HG02571 (cell line): ENCODE data around the gene CACNA2D4.

Experiments
- ATAC-seq: cut with Tn5 transposase; IDR thresholded peaks from one replicate; pipeline ENCODE4 v1.9.1; 2021; ENCODE audit warnings: mild to moderate bottlenecking, moderate library complexity; ENCODE audit not compliant: unreplicated experiment

The CACNA2D4 gene

DNA sequence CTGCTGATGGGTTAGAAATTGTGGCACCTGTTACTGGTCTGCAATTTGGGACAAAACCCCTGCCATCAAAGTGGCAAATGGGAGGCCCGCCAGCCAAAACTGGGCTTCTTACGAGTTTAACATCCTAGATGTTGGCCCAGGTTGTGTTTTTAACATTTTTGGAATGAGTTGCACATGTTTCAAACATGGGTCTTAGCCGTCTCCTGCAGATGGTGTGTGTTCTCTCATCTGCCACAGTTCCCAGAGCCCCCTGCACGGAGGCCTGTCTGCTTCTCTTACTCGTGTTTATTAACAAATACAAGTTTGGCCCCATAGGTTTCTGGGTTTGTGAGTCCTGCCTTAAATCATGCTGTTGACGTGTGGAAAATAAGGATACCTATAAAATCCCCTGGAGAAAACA, 46.5 kb downstream of the CACNA2D4 start:
- no peak for ATAC-seq

DNA sequence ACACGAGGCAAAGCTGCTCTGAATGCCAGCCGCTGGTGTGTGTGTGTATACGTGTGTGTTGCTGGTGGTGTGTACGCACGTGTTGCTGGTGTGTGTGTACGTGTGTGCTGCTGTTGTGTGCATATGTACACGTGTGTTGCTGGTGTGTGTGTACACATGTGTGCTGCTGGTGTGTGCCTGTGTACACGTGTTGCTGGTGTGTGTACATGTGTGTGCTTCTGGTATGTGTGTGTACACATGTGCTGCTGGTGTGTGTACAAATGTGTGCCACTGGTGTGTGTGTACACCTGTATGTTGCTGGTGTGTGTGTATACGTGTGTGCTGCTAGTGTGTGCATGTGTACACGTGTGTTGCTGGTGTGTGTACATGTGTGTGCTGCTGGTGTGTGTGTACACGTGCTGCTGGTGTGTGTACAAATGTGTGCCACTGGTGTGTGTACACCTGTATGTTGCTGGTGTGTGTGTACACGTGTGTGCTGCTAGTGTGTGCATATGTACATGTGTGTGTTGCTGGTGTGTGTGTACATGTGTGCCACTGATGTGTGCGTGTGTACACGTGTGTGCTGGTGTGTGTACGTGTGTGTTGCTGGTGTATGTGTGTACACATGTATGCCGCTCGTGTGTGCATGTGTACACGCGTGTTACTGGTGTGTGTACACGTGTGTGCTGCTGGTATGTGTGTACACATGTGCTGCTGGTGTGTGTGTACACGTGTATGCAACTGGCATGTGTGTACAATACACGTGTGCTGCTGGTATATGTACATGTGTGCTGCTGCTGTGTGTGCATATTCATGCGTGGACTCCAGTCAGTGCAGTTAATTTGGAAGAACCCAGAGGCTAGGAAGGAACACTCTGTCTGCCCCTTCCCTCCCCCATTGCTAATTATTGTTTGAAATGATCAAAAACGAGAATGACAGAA, 47.2 kb downstream of the CACNA2D4 start:
- no peak for ATAC-seq

DNA sequence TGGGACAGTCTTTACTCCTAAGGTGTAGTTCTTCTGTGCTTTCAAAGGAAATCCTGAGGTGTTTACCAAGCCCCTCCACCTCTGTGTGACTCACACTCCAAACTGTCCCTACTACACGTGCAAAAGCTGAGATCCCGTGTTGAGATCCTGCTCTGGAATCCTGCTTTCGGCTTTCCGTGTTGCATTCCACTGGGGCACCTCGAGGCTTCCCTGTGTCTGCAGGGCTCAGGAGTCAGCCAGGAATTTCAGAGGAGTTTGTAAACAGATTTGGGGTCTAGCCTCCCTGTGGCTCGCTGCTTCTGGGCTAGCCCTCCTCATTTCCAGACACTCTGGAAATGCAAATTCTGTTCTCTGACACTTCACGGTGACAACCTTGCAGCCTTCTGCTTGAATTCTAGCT, 48.4 kb downstream of the CACNA2D4 start:
- no peak for ATAC-seq

DNA sequence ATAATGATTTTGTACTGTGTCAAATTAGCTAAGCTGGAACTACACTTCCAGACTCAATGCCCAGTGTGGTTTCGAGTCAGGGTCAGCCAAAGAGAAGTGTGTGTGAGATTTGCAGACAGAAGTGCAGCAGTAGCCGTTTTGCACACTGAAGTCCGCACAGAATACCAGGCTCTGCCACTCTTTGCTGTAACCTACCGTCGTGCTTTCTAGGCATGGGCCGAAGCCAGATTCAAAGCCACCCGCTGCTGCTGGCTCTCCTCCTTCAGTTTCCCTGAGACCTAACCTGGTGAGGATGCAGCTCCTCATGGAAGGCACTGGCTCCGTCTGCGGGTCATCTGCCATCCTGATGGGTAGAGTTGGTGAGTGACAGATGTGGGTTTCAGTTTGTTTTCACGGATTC, 49.3 kb downstream of the CACNA2D4 start:
- ATAC-seq, result no peak

DNA sequence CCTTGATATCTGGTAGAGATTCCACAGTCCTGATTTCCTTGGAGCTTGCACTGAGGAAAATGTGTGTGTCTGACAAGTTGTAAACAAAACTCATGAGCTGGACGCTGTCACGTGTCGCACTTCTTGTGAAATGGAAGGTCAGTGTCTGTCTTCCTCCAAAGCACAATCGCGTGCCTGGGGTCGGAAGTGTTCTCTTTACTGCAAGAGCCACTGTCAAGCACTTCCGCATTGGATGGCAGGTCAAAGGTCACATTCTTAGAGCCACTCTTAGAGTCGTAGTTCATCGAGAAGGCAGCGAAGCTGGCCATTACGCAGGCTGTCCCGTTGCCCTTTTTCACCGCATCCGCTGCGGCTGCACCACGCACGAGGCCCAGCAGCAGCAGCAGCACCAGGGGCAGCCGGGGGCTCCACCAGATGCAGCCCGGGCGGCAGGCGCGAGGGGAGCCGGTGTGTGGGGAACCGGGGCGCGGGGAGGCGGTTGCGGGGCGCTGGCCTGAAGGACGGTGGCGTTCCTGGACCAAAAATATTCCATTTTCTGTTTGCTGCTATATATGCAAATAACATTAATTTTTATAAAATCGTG, 53.1 kb downstream of the CACNA2D4 start:
- no peak for ATAC-seq

DNA sequence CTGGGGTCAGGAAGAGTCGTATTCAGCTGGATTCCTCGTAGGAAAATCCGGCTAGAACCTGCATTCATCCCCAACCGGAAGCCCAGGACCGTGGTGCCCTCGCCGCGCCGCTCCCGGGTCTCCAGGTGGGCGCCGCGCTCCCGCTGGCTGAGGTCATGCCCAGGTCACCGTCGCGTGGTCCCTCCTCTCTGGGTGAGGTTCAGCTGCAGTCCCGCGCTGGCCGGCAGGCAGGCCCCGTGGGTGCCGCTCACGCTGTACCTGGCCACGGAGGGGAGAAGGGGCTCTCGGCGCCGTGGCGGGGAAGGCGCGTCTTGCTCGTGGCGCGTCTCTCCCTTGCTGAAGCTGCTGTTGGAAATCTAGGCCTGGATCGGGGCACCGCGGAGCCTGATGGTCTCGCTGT, 53.6 kb downstream of the CACNA2D4 start:
- ATAC-seq, result no peak

DNA sequence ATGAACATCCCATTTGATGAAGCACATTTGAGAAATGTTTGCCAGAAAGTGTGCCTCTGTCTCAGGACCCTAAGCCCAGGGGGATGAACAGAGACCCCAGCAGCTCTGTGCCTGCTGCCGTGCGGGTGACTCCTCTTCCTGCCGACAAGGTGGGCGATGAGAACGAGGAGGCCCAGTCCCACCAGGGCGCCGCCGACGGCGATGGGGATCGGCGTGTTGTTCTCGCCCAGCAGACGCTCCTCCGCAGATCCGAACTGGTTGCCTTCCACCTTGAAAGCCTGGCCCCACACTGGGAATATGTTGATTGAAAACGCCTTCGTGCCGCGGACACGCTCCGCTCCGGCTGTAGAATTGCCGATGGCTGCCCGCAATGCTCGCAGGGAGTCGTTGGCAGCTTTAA, 54.0 kb downstream of the CACNA2D4 start:
- ATAC-seq, result no peak

DNA sequence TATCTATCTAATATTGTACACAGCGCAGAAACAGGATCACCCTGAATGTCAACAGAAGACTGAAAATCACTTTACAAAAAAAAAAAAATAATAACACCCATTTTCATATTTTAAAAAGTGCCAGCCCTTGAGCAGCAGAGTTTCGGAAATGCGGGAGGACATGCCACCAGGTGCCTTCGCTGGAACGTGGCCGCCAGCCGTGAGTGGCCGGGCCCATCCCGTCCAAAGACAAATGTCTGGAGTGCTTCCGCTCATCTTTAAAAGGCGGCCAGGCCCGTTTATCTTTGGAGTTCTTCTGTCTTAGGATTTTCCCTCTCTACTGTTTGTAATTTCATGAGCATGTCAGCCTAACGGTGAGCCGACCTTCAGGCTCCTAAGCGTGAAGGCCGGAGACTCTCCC, 54.6 kb downstream of the CACNA2D4 start:
- ATAC-seq, result no peak

DNA sequence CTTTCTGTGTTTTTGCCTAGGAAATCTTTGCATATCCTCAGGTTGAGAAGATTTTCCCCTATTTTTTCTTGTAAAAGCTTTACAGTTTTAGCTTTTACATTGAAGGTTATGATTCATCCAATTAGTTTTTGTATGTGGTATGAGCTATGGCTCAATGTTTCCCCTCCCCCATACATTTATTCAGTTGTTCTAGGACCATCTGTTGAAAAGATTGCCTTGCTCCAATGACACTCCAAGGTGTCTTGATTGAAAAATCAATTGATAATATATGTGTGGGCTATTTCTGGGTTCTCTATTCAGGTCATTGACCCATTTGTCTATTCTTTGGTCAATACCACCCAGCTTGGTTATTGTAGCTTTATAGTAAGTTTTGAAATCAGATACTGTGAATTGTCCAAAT, 55.5 kb downstream of the CACNA2D4 start:
- no peak for ATAC-seq

DNA sequence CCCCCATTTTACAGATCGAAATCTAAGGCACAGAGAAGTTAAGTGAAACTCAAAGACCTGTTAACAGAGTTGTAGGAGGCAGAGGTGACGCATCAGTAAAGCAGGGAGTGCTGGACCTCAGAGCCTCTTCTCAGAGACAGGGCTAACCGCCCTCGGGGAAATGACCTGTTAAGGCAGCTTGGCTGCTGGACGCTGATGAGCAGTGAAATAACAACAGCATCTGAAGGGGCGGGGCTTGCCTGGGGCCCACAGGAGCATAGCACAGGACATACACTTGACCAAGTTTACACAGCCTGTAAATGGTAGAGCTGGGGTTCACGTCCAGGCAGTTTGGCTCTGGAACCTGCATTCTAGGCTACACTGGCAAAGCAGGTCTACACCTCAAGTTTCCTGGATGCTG, 58.8 kb downstream of the CACNA2D4 start:
- no peak for ATAC-seq

DNA sequence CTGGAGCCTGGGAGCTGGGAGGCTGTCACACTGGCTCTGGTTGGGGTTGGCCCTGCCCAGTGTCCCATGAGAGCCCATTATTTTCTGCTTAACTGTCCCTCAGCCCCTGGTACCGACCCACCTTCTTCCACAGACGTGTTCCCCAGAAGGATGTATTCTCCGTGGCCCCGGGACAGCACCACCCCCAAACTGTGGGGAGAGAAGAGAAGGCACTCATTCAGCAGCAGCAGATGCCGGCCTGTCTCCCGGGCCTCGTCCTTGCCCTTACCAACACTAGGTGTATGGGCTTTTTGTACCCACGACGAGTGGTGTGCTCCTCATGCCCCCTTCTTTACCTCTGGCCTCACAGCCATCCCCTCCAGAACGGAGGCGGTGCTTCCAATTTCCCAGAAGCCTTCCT, 60.0 kb downstream of the CACNA2D4 start:
- ATAC-seq, result no peak

DNA sequence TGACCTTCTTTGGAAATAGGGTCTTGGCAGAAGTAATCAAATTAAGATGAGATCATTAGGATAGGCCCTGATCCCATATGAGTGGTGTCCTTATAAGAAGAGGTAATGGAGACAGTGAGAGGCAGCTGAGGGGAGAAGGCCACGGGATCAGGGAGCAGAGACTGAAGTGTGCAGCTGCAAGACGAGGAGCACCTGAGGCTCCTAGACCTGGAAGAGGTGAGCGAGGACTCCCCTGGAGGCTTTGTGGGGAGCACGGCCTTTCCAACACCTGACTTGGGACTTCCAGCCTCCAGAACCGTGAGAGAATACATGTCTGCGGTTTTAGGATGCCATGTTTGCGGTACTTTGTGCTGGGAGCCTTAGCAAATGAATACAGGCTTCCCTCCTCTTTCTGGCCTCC, 60.6 kb downstream of the CACNA2D4 start:
- ATAC-seq, result no peak

DNA sequence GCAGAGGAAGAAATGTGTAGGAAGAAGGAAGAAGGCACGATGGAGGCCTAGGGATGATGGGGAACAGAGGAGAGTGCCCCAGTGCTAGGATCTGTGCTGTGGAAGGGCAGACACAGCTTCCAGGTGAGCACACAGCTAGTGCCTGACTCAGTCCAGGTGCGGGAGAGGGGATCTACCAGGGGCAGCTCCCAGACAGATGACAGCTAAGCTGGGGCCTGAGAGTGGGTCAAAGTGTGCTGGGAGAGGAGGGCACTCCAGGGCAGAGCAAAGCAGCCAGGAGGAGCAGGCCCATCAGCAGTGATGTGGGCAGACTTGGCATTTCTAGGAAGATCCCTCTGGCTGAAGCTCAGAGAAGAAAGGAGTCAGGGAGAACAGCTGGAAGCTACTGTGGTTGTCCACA, 61.4 kb downstream of the CACNA2D4 start:
- ATAC-seq, result no peak

DNA sequence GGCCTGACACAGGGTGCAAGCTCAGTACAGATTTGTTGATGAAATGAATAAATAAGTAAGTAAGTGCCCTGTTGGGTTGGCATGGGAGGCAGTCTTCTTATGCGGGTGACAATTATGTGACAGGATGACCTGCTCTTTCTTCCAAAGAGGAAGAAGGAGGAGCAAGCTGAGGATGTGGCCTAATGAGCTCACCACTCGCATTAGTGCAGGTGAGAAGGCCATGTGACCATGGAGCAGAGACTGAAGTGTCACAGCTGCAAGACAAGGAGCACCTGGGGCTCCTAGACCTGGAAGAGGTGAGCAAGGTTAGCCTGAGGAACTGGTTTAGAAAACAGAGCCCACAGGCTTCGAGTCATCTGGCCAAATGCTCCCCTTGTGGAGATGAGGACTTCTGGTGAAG, 63.2 kb downstream of the CACNA2D4 start:
- no peak for ATAC-seq

DNA sequence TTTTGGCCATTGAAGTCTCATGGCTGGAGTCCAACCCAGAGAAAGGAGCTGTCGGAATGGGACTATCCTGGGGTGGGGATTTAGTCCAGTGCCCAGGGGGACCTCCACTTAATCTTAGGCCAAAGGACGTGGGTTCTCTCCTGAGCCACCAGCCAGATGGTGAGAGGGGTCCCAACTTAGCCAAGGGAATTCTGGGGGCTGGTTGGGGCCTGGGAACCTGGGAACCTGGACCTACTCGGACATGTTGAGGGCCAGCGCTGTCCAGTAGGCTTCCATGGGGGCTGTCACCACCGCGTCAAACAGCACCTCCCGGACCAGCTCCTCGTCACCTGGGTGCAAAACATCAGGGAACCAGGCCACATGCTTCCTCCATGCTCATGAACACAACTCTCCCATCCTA, 64.7 kb downstream of the CACNA2D4 start:
- no peak for ATAC-seq

DNA sequence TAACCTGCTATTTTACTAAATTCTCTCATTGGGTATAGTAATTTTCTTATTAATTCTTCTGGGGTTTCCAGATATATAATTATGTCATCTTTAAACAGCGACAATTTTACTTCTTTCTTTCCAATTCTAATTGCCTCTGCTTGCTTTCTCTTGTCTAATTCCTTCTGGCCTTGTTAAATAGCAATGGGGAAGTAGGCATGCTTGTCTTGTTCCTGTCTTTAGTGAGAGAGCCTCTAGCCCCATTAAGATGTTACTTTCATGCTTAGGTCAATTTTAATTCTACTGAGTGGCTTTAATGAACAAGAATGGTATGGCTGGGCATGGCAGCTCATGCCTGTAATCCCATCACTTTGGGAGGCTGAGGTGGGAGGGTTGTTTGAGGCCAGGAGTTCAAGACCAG, 66.4 kb downstream of the CACNA2D4 start:
- ATAC-seq, result no peak

DNA sequence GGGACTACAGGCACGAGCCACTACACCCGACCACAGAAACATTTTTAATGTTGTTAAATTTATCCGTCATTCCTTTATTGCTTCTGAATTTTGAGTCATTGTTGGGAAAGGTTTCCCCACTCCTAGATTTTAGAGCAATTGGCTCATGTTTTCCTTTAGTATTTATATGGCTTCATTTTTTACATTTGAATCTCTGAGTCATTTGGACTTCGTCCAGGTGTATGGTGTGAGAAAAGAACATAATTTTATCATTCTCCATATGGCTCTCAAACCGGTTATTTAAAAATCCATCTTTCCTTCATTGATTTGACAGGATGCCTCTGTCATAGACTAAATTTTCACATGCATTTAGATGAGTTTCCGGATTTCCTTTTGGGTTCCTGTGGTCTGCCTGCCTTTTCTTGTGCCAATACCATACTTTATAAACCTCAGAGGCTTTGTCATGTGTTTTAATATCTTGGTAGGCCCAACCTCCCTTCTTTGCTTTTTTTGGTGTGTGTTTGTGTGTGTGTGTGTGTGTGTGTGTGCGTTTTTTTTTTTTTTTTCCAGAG, 67.2 kb downstream of the CACNA2D4 start:
- ATAC-seq, result no peak

DNA sequence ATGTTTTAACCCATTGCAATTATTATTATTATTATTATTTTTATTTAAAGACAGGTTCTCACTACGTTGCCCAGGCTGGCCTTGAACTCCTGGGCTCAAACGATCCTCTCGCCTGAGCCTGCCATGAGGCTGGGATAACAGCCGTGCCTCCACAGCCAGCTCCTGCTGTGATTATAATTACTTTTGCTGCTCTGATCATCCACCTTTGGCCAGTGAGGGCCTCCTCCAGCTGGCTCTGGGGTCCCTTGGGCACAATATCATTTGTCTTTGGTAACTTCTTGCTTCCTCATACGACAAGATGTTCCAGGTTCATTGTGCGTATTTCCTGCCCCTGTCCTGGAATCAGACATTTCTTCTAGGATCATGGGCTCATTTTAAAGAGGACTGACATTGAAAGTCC, 69.7 kb downstream of the CACNA2D4 start:
- ATAC-seq, result no peak

DNA sequence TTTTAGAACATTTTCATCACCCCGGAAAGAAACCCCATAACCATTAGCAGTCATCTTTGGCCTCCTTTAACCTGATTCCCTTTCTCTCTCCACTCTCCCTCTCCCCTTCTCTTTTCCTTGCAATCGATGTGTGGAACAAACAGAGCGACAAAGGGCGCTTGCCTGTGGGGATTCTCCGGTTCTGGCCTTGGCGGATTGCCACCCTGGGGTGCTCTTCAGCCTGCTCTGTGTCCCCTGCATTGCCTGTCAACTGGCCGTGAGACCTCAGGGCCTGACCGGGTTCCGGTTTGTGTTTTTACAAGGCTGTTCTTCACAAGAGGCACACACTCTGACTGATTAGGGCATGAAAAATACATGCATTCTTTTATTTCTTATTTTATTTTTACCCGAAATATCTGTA, 70.3 kb downstream of the CACNA2D4 start:
- no peak for ATAC-seq

DNA sequence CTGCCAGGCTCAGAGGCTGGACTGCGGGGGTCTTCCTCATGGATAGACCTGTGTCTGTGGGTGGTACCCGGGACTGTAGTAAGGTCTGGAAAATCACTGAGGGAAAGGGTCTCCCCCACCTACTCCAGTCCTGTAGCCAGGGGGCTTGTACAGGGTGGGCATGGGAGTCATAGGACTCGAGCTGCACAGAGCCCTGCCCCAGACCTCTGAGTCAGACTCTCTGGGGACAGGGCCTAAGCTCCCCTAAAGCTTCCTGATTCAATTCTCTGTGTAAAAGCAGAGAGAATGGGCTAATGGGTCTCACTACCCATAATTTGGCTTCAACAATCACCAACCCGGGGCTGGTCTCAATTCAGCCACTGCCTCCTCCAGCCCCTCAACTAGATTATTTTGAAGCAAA, 71.0 kb downstream of the CACNA2D4 start:
- ATAC-seq, result no peak

DNA sequence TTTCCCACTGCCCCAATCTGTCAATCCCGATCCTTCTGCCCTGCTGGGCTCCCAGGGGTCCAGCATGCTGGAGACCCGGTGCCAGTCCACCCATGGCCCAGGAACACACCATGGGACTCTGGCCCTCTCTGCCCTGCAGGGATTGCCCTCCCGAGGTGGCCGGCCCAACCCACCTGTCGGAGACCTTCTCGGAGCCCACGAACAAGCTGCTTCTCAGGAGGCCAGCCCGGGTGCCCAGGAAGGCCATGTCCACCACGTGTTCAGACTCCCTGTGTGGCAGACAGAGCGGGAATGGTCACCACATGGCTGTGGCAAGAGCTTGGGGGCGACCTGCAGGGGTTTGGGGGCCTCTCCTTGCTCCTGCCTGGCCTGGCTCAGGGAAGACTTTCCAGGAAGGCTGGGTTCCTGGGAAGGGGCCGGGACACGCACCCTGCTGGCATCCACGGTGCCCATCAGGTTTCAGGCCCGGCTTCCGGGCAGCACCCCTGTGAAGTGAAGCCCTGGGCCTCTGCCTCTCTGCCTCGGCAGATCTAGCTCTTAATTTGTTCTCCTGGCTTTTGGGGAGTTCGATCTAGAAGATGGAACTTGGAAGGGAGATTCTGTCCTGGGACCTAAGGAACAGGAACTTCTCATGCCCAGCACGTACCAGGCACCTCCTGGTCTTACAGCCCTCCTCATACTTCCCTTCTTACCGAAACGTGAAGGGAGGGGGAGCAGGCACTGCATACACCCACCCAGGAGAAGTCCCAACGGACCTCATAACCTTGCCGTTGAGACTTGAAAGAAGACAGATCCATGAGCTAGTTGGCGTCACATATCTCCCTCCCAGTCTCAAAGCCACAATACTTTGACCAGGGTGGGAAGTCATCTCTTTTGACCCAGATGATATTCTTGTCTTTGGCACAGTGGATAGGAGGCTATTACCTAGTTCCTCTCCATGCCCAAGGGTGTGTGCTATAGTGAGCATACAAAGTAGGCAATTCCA, 71.7 kb downstream of the CACNA2D4 start:
- ATAC-seq, result no peak
